ENCODE results near the gene PLCB2.

PLCB2 gene

GRCh38 chr15:40344631-40345120 is 36.9 kb upstream of the PLCB2 start:
- Histone ChIP-seq H4K20me1 (ENCODE audit: insufficient read depth, low read length) (no peaks in the 10 kb centered on the region), H2AFZ (ENCODE audit: low read depth, low read length) (0 out of 2 replicates have a peak overlapping the region, but pooled peaks have one; percentile 21), H3K36me3 (ENCODE audit: insufficient read depth, low read length) (no peaks in the 10 kb centered on the region), H3K27ac (ENCODE audit: low read length) (no peak overlapping the region), H3K9me3 (ENCODE audit: insufficient read depth, low read length, severe bottlenecking) (no peaks in the 10 kb centered on the region), H3K9ac (ENCODE audit: low read depth, low read length) (no peak overlapping the region), H3K4me2 (ENCODE audit: insufficient read depth, low read length) (no peak overlapping the region), H3K4me1 (ENCODE audit: insufficient read depth, low read length) (peaks cover 3% of the 10 kb centered on the region; the same call in 1 of the 2 replicates), H3K79me2 (ENCODE audit: insufficient read depth, low read length) (no peaks in the 10 kb centered on the region), H3K4me3 (ENCODE audit: low read depth in 1 of 2, low read length in 2 of 2) (no peak overlapping the region), H3K27me3 (ENCODE audit: insufficient read depth, low read length, poor library complexity) (no peaks in the 10 kb centered on the region)
- ATAC-seq (ENCODE audit: insufficient read depth, low read depth): peak; percentile 89
- DNase-seq: peak; percentile 72
- no peak for TF ChIP-seq EZH2 (IDR thresholded peaks at IDR 0.05; ENCODE audit: borderline replicate concordance, low read depth, low read length, severe bottlenecking)
- peak; percentile 87 for TF ChIP-seq CTCF (IDR thresholded peaks at IDR 0.05; ENCODE audit: borderline replicate concordance, extremely low read depth, low read length, poor library complexity, severe bottlenecking)

- H3K27me3 ChIP-seq (ENCODE audit: insufficient read depth, low read length, poor library complexity): no peaks in the 10 kb centered on the region
- no peak overlapping the region for H3K27ac ChIP-seq (ENCODE audit: low read length)
- no peak overlapping the region for H3K4me3 ChIP-seq (ENCODE audit: low read depth in 1 of 2, low read length in 2 of 2)
- H3K79me2 ChIP-seq (ENCODE audit: insufficient read depth, low read length): no peaks in the 10 kb centered on the region
- no peak overlapping the region for H3K4me2 ChIP-seq (ENCODE audit: insufficient read depth, low read length)
- peaks cover 3% of the 10 kb centered on the region; the same call in 1 of the 2 replicates for H3K4me1 ChIP-seq (ENCODE audit: insufficient read depth, low read length)
- ATAC-seq (ENCODE audit: insufficient read depth, low read depth) (0 out of 3 replicates have a peak, but pooled peaks have one; percentile 4), DNase-seq (no peak)
- H4K20me1 ChIP-seq (ENCODE audit: insufficient read depth, low read length): no peaks in the 10 kb centered on the region
- no peak overlapping the region for H3K9ac ChIP-seq (ENCODE audit: low read depth, low read length)
- H2AFZ ChIP-seq (ENCODE audit: low read depth, low read length): no peak overlapping the region
- no peak for TF ChIP-seq EZH2 (IDR thresholded peaks at IDR 0.05; ENCODE audit: borderline replicate concordance, low read depth, low read length, severe bottlenecking)
- TF ChIP-seq CTCF (IDR thresholded peaks at IDR 0.05; ENCODE audit: borderline replicate concordance, extremely low read depth, low read length, poor library complexity, severe bottlenecking): no peak
- H3K9me3 ChIP-seq (ENCODE audit: insufficient read depth, low read length, severe bottlenecking): no peaks in the 10 kb centered on the region
- H3K36me3 ChIP-seq (ENCODE audit: insufficient read depth, low read length): no peaks in the 10 kb centered on the region
These were observed 36.5 kb upstream of the PLCB2 start for GRCh38 chr15:40344217-40344616.

- no peak for DNase-seq
- Histone ChIP-seq H3K4me1 (ENCODE audit: insufficient read depth, low read length) (peaks cover 3% of the 10 kb centered on the region; the same call in 1 of the 2 replicates), H3K9me3 (ENCODE audit: insufficient read depth, low read length, severe bottlenecking) (no peaks in the 10 kb centered on the region), H2AFZ (ENCODE audit: low read depth, low read length) (no peak overlapping the region), H3K4me2 (ENCODE audit: insufficient read depth, low read length) (no peak overlapping the region), H4K20me1 (ENCODE audit: insufficient read depth, low read length) (no peaks in the 10 kb centered on the region), H3K79me2 (ENCODE audit: insufficient read depth, low read length) (no peaks in the 10 kb centered on the region), H3K36me3 (ENCODE audit: insufficient read depth, low read length) (no peaks in the 10 kb centered on the region), H3K4me3 (ENCODE audit: low read depth in 1 of 2, low read length in 2 of 2) (no peak overlapping the region), H3K9ac (ENCODE audit: low read depth, low read length) (no peak overlapping the region), H3K27me3 (ENCODE audit: insufficient read depth, low read length, poor library complexity) (no peaks in the 10 kb centered on the region), H3K27ac (ENCODE audit: low read length) (no peak overlapping the region)
- TF ChIP-seq EZH2 (IDR thresholded peaks at IDR 0.05; ENCODE audit: borderline replicate concordance, low read depth, low read length, severe bottlenecking) (no peak), CTCF (IDR thresholded peaks at IDR 0.05; ENCODE audit: borderline replicate concordance, extremely low read depth, low read length, poor library complexity, severe bottlenecking) (no peak)
- ATAC-seq (ENCODE audit: insufficient read depth, low read depth): no peak
These were observed 35.8 kb upstream of the PLCB2 start for GRCh38 chr15:40343512-40343911.
